Measurements from ENCODE around the gene TPPP.
"Not testable (repeated sequence)": the region's sequence is repeated elsewhere in the genome, so short reads cannot be mapped to it uniquely, and the experiment has no call there.

- not testable (repeated sequence) for TF ChIP-seq YY1 (IDR thresholded peaks at IDR 0.05; ENCODE audit: insufficient read depth, insufficient read length); SUZ12 (IDR thresholded peaks at IDR 0.05; ENCODE audit: extremely low read depth, insufficient read depth, insufficient read length)
Observed at GRCh38 chr5:708848-709517, 15.8 kb upstream of the TPPP start.
